Activated T-cell treated with anti-CD3 and anti-CD28 coated beads for 1 hour (primary cell): ENCODE results near the gene CPXM2.

Experiments
- DNase-seq: peaks from one replicate; pipeline ENCODE4 v3.0.0-alpha.2; 2020; ENCODE audit warnings: low read depth

Gene CPXM2

DNA sequence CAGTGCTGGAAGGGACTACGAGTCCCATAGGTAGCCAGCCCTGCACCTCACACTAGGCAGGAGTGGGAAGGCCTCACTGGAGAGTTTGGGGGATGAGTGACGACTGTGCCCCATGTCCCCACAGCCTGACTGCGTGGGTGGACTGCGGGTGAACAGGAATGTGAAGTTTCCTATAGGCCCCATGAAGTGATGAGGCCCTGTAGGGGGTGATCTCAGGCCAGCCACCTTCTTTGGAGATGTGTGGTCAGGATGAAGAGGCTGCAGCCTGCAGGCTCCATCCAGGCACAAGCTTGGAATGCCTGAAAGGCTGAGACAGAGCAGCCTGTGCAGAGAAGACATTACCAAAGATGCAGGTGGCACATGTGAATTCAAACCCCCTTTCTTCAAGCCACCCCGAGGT, 94.9 kb downstream of the CPXM2 start:
- no peak for DNase-seq

DNA sequence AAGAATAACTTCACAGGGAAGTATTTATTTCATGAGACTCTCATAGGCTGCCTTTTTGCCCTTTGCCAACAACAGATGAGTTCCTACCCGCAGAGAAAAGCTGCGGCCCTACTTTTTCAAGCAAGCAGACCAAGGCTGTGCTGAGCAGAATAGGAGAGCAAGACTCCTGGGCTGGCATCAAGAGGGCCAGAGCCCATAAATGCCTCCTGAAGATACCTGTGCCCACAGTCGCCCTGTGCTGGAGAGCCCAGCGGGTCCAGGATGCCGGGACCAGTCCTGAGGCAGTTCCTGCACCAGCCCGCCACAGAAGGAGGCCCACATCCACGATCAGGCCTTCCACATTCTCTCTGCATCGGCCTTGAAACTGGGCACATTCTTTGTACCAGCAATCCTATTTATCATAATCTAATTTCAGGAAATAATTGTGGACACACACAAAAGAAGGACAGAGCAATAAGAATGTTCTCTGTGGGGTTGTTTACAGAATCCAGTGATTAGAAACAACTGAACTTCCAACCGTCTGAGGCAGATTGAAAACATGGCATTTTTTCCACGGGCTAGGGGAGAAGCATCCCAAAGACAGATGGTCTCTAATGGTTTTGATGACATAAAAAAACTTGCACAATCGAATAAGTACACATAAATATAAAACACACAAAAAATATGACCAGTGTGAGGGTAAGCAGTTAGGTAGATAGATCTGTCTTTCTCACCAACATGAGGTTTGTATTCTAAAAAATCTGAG, 95.6 kb downstream of the CPXM2 start:
- no peak for DNase-seq

DNA sequence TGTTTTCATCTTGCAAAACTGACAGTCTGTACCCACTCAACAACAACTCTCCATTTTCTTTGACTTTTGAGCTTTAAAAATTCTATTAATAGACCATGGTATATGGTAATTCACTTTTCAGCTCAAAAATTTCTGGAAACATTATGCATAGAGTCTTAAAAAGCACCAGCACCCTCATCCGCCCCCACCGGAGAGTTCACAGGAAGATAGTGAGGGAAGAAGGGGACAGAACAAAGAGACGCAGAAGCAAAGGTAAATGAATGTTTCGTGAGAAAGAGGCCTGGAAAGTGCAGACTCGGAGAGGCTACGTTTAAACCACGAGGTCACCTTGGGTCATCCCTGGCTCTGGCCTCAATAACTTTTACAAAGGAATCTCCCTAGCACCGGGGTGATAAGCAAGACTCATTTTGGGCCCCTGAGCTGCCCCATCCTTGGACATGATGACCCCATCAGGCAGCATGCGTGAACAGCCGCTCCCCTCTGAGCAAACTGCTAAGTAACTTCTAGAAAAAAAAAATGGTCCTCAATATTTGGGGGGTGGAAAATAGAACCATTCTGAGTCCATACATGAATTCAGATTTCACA, 96.3 kb downstream of the CPXM2 start:
- no peak for DNase-seq

DNA sequence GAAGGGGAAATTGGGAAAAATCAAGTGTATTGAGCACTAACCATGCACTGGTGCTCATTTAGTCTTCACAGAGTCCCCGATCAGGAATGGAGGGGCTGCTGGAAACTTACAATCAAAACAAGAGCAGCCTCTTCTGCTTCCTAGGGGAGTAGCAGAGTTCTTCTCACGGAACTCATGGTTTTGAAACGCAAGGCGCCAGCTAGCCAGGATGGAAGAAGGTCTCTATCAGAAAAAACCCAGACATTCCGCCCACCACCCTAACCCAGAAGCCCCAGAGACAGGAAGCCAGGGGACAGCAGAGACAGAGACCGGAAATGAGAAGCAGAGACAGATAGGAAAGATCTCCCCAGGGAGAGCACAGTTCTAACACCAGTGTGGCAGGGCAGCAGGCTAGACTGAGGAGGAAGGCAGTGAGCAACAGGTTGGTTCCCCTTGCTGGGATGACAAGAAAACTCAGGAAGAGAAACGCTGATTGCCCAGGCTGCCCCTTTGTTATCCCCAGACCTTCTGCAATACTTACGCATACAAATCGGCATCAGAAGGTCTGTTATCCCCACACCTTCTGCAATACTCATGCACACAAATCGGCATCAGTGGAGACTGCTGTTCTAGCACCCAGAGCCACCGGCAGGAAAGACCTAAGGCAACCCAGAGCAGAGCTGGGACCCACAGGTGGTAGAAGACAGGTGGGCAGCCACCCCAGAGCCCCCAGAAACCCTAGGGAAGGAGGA, 99.2 kb downstream of the CPXM2 start:
- no peak for DNase-seq

DNA sequence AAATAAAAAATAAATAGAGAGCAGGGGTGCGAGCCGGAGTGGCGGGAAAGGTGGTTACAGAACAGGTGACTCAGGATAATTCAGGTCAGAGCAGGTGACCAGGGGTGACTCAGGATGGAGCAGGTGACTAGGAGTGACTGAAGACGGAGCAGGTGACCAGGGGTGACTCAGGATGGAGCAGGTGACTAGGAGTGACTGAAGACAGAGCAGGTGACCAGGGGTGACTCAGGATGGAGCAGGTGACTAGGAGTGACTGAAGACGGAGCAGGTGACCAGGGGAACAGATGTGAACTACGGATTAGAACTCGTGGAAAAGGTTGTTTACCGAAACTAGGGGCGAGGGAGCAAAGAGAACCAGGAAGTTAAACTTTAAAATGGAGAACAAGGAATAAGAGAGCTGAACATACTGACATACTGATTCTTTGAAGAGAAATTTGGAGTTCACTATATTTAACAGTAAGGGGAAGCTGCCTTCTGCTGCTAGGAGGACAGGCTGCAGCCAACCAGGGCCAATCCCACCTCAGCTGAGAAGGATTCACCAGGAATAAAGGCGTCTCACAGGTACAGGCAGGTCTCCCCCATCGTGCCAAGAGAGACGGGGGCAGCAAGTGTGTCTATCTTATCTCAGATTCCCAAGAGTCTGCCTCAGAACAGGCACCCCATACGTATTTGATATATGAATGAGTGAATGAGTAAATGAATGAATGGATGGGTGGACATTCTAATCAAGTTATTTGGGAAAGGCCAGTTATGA, 101.3 kb downstream of the CPXM2 start:
- no peak for DNase-seq

DNA sequence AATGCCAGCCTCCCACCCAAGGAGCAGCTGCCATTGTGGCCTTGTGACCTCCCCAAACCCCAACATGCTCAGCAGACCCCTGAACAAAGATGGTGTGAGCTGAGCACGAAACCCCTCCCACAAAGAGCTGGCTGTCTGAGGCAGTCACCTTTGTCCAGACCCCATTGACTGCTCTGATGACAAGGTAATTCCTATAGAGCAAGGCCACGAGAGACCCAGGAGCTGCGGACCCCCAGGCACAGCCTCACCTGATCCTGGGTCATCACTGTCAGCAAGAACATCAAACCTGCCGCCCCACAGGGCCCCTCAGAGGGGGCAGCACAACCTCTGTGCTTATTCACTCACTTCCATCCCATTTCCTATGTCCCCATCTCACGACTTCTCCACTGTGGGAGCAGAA, 102.6 kb downstream of the CPXM2 start:
- no peak for DNase-seq

DNA sequence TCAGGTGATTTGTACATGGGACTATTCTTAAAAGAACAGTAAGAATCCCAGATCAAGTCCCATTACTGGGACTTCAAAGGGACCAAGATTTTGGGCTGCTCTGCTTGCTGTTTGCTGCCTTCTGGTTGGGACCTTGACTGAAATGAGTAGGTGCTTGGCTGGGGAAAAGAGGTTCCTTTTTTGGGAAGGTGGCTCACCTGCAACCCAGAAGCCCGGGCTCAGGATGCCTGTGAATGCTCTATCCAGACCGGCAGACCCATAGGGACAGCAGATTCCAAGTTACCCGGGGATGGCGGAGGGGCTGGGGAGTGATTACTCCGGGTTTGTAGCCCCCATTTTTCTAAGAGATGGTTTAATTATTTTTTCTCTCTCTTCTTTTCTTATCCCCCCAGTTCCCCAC, 104.0 kb downstream of the CPXM2 start:
- DNase-seq, result no peak

DNA sequence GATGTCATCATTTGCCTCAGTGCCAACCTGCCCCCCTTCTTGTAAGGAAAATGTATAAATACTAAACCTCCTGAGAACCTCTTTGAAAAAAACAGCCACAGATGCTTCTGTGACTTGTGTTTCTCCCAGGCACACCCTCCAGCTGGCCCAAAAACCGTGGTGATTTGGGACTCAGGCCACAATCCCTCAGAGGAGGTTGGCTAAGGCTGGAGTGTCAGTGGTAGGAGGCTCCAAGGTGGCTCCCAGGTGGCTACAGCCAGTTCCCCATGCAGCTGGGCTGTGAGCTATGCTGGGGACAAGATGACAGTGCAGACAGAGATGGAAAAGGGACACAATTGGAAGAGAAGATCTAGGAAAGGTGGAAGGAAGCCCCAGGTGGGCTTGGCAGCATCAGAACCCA, 104.7 kb downstream of the CPXM2 start:
- no peak for DNase-seq

DNA sequence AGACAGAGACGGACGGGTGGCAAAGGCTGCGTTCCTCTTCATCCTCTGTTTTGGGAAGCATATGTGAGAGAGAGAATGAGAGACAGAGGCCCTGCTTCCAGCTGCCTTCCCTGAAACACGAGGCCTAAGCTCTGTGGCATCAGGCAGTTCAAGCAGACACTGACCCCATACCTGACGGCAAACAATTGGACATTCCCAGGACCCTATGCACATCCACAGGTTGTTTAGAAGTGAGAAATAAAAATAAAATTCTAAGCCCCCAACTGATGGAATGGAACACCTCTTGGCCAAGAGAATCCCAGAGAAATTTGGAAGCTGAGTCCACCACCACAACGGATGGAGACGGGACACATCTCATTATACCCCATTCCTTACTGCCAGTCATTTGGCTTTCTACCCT, 105.3 kb downstream of the CPXM2 start:
- no peak for DNase-seq

DNA sequence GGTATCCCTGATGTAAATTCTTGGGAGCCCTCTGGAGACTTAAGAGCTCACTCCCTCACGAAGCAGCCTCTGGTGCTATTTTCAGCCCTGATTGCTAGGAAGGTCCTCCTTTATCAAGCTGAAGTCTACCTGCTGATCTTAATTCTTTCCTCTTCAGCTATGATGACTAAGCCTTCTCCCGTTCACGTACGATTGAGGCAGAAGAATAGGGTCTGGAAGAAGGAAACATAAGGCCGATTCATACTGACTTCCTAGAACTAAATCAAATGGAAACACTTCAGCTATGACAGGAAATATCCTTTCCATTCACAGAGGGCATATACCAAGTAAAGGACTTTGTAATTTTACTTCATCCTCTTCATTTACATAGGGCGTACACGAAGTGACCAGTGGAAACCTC, 107.0 kb downstream of the CPXM2 start:
- no peak for DNase-seq

DNA sequence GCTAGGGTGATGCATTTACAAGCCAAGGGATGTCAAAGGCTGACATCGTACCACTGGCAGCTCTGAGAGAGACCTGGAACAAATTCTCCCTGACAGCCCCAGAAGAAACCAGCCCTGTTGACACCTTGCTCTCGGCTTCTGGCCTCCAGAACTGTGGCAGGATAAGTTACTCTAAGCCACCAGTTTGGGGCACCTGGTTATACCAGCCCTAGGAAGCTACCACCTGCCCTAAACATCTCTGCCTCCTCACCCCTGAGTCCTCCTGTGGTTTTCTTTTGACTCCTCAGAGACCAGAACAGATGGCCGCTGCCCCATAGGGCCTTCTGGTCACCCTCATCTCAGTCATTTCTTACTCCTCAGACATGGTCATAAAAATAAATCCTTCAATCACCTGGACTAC, 107.4 kb downstream of the CPXM2 start:
- no peak for DNase-seq

DNA sequence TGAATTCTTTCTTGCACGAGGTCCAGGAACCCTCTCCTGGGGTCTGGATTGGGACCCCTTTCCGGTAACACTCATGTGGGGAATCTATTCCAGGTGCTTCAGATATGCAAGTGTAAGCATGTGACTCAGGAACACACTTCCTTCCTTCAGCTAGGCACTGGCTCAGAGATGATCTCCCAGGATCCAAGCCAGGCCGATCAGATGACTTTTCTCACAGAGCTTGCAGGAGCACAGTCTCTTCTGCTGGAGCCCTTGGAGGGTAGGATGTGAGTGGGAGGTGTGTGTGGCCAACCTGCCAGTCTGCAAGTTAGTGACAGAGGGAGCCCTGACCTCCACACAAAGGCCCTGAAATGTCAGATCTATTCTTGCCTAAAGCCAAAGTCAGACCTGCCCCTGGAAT, 108.3 kb downstream of the CPXM2 start:
- no peak for DNase-seq

DNA sequence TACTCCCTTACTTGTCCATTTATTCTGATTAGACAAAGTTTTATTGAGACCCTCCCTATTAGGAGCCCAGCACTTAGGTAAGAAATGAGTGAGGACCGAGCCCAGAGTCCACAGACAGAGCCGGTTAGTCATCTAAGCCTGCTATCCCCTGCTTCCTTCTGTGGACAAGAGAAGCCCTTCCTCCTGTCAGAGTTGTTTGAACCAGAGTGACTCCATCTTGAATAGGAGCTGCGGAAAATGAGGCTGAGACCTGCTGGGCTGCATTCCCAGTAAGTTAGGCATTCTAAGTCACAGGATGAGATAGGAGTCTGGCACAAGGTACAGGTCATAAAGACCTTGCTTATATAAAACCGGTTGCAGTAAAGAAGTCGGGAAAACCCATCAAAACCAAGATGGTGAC, 109.1 kb downstream of the CPXM2 start:
- no peak for DNase-seq

DNA sequence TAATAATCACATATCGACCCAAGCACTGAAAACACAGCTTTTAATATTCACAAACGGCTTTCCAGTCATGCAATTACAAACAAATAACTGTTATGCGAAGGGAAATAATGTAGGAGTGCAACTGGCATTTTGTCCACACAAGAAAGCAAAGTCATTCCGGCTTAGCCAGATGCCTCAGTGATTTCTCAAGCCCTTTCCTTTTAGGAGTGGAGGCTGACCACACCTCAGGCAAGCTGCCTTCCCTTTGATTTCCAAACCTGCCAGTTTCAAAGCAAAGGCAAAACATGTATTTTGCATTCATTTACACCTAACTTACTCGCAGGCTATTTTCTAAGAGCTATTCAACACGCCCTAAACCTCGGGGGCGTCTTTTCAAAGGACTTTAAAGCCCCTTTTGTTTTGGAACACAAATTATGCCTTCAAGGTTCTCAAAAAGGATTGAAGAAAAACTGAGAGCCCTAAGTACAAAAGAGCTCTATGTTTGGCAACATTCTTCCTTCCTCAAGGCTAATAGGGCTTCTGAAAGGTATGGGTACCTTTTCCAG, 109.6 kb downstream of the CPXM2 start:
- DNase-seq, result no peak

DNA sequence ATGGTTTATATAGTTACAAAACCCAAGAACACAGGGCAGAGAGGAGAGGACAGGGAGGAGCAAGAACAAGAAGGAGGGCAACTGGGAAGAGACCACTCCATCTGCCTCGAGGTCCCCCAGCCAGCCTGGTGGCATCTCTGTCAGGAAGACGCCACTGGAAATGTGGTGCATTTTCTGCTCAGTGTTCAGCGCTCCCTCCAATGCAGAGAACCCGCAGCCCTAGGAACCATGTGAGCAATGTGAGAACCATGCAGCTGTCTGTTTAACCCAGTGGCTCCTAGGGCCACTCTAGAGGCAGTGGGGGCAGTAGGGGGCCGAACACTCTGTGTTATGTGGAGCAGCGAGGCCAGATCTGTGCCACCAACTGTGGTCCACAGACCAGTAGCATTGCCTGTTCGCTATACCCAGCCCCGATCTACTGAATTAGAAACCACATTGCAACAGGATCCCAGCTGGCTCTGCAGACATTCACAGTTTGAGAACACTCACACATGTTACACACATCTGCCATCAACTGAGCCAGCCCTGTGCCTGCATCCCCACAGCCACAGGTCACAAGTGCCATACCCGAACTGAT, 110.2 kb downstream of the CPXM2 start:
- DNase-seq, result no peak

DNA sequence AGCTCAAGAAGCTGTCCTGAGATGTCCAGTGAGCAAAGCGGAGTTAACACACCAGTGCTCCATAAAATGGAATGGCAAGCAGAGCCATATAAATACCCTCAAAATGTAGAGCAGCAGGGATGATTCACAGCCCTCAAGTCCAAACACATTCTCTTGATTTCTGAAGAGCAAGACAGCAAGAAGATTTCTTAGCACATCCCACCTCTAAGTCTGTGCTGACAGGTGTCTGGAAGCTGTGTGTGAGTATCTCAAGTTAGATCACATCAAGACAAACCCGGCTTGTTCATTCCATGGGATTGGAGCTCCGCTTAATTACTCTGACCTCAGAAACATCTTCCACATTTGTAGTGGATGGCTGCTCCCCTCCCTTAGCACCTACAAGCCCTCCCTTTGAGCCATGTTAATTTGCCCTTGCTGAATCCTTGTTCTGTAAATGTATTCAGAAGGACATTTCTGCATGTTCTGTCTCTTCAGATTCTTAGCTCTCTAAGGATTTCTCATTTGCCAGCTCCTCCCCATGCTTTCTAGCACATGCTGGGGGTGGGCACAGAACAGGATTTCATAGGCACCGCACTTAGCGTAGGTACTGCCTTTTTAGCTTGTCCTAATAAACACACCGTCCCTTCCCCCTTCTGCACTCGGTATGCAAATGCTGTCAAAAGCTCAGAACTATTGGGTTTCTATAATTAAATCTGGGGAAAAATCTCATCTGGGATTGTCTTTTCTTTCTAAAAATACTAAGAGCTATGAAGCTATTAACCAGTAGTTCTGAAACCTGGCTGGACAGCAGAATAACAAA, 112.7 kb downstream of the CPXM2 start:
- no peak for DNase-seq

DNA sequence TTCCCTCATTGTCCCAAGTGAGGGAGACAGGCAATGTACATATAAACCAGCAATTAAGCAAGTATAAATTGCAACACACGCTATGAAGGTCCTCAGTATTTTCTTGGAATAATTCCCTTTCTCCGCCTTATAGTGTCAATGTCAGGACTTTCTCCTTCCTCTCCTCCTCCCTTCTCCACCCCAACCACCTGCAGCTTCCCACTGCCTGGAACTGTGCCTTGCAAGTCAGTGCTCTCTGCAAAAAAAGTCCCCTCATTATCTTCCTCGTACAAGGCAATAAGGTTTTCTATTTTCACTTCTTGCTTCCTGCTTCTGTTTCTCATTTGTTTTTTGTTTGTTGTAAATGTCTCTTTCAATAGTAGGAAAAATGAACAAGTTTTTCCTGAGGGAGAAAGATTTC, 113.7 kb downstream of the CPXM2 start:
- no peak for DNase-seq

DNA sequence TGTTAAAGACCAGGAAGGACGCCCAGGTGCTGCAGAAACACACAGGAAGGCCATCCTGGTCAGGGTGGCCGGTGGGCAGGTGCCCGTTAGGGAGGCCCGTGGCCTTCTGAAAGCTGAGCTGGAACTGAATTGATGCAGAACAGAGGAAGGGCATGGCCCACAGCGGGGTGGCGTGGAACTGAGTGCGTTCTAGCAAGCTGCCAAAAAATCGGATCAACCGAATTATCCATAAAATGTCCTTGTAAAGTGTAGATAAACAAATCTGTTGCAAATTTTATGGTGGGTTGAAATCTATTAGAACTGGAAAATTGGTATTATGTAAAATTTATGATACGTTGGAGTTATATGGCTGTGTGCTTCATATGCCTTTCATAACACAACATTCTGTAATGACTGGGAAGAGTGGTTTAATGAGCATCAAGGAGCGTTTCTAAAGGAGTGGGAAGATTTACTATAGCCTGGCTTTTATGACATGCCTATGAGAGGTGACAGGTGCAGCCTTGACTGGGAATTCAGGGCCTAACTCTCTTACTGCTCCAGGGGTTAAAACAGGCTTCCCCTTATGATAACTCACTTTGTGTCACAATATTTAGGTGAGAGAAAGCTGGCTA, 117.4 kb downstream of the CPXM2 start:
- no peak for DNase-seq

DNA sequence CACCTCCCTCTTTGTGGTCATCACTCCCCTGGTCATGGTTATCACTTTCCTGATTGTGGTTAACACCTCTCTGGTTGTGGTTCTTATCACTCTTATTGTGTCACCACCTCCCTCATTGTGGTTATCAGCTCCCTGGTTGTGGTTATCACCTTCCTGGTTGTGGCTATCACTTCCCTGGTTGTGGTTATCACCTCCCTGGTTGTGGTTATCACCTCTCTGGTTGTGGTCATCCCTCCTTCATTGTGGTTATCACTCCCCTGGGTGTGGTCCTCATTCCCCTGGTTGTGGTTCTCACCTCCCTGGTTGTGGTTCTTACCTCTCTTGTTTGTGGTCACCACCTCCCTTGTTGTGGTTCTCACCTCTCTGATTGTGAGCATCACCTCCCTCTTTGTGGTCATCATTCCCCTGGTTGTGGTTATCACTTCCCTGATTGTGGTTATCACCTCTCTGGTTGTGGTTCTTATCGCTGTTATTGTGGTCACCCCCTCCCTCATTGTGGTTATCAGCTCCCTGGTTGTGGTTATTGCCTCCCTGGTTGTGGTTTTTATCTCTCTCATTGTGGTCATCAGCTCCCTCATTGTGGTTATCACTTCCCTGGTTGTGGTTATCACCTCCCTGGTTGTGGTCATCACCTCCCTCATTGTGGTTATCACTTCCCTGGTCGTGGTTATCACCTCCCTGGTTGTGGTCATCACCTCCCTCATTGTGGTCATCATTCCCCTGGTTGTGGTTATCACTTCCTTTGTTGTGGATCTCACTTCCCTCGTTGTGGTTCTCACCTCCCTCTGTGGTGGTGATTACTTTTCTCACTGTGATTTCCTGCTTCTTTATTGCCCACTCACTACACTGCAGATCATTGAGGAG, 118.7 kb downstream of the CPXM2 start:
- DNase-seq, result no peak
